HCT116 (cell line): ENCODE results near the gene ACTN1. TPM values are rescaled to one million over a fixed set of nuclear protein-coding genes. Genes with fewer than 3 reads are reported as not detected.

Source experiments
- ATAC-seq: fragments of 200-7000 bp; cut with Tn5 transposase; 2 replicates; pipeline ENCODE4 v1.9.1; 2020; ENCODE audit warnings: mild to moderate bottlenecking, moderate library complexity
- BruUV-seq: library from RNA; stranded (reverse); fragments of 400-500 nt; replicated peaks from 2 replicates; lab custom pipeline; 2021; lab: Mats Ljungman, UMichigan
- CTCF ChIA-PET: fragments of 300-600 bp; sonication (Branson Sonifier 250); formaldehyde crosslinking; loops from one replicate; lab custom pipeline; 2021; ENCODE audit warnings: antibody characterized with exemption; lab: Charles Lee
- POLR2A ChIA-PET: fragments of 300-600, 350-600 bp; sonication (Branson Sonifier 250); formaldehyde crosslinking; loops from one replicate; lab custom pipeline; 2021; ENCODE audit warnings: antibody characterized with exemption; lab: Charles Lee
- RAD21 ChIA-PET, 2 experiments: fragments of 300-600 bp; sonication (Branson Sonifier 250); formaldehyde crosslinking; loops; one replicate each; lab custom pipeline; 2023; ENCODE audit warnings: low total read pairs in 2 of 2; ENCODE audit not compliant: uncharacterized antibody in 2 of 2, unreplicated experiment in 2 of 2, low non-redundant PET in 1 of 2; lab: Charles Lee
- DNase-seq: peaks from one replicate; pipeline ENCODE4 v3.0.0-alpha.2; 2010; ENCODE audit warnings: low read depth, low spot score
- H2AFZ ChIP-seq: fragments of 200-600 bp; shearing (Covaris generic), sonication (generic); 2 replicates; pipeline ENCODE4 v1.6.1; 2017; ENCODE audit warnings: low read depth, mixed run types, mixed read lengths, antibody characterized with exemption, low read length; ENCODE audit not compliant: poor library complexity, severe bottlenecking
- H3K27ac ChIP-seq: 2 replicates; pipeline ENCODE4 v1.5.1; 2012; ENCODE audit warnings: low read depth, low read length
- H3K27me3 ChIP-seq: fragments of 200-600 bp; sonication (generic); 2 replicates; pipeline ENCODE4 v1.6.1; 2016; ENCODE audit warnings: mixed run types, low read length, mixed read lengths; ENCODE audit not compliant: insufficient read depth
- H3K36me3 ChIP-seq, 2 experiments: fragments of 200-500 bp in 1 of 2; fragments of 200-600 bp in 1 of 2; sonication (Bioruptor generic) in 1 of 2; sonication (generic) in 1 of 2; 2 replicates each; pipeline versions ENCODE4 v1.5.1 to v1.6.1; 2014 to 2016; ENCODE audit warnings: low read length in 2 of 2, inconsistent platforms in 1 of 2, mixed read lengths in 1 of 2, mixed run types in 1 of 2; ENCODE audit not compliant: insufficient read depth in 2 of 2, control insufficient read depth in 1 of 2
- H3K4me1 ChIP-seq, 2 experiments: fragments of 200-600 bp in 1 of 2; sonication (generic) in 1 of 2; 2 replicates each; pipeline versions ENCODE4 v1.5.1 to v1.6.1; 2012 to 2017; ENCODE audit warnings: low read length in 2 of 2, inconsistent platforms in 1 of 2, mild to moderate bottlenecking in 1 of 2, mixed read lengths in 1 of 2, mixed run types in 1 of 2, moderate library complexity in 1 of 2; ENCODE audit not compliant: insufficient read depth in 2 of 2, control insufficient read depth in 1 of 2
- H3K4me2 ChIP-seq: fragments of 200-600 bp; sonication (generic); 2 replicates; pipeline ENCODE4 v1.6.1; 2017; ENCODE audit warnings: mixed run types, low read length, mixed read lengths
- H3K4me3 ChIP-seq, 2 experiments: fragments of 200-600 bp in 1 of 2; sonication (generic) in 1 of 2; replicated peaks in 1 of 2; 2 replicates each; pipeline ENCODE4 v1.5.1; 2011 to 2016; ENCODE audit warnings: low read length in 2 of 2, control low read depth in 1 of 2, low read depth in 1 of 2, mild to moderate bottlenecking in 1 of 2, mixed read lengths in 1 of 2, mixed run types in 1 of 2
- H3K79me2 ChIP-seq: fragments of 200-600 bp; sonication (generic); 2 replicates; pipeline ENCODE4 v1.6.1; 2017; ENCODE audit warnings: mild to moderate bottlenecking, mixed run types, low read length, moderate library complexity, mixed read lengths; ENCODE audit not compliant: insufficient read depth
- H3K9ac ChIP-seq: fragments of 200-600 bp; sonication (generic); 2 replicates; pipeline ENCODE4 v1.6.1; 2016; ENCODE audit warnings: low read length, mixed read lengths
- H3K9me2 ChIP-seq: fragments of 200-600 bp; sonication (generic), shearing (Covaris generic); 2 replicates; pipeline ENCODE4 v1.6.1; 2017; ENCODE audit warnings: mixed run types, mild to moderate bottlenecking, moderate library complexity; ENCODE audit not compliant: insufficient read depth
- H3K9me3 ChIP-seq, 2 experiments: fragments of 200-500 bp in 1 of 2; fragments of 200-600 bp in 1 of 2; sonication (Bioruptor generic) in 1 of 2; sonication (generic) in 1 of 2; 2 replicates each; pipeline ENCODE4 v1.6.1; 2014 to 2017; ENCODE audit warnings: low read length in 2 of 2, mixed read lengths in 2 of 2, inconsistent platforms in 1 of 2, low read depth in 1 of 2, mild to moderate bottlenecking in 1 of 2, mixed run types in 1 of 2, moderate library complexity in 1 of 2; ENCODE audit not compliant: control insufficient read depth in 1 of 2, insufficient read depth in 1 of 2
- H4K20me1 ChIP-seq: fragments of 200-600 bp; sonication (generic), shearing (Covaris generic); 2 replicates; pipeline ENCODE4 v1.6.1; 2017; ENCODE audit warnings: mixed run types, mild to moderate bottlenecking, moderate library complexity; ENCODE audit not compliant: insufficient read depth
- CBX3 ChIP-seq: IDR thresholded peaks from 2 replicates; pipeline ENCODE4 v1.6.1; 2012; ENCODE audit warnings: low read depth
- ELF1 ChIP-seq: IDR thresholded peaks from 2 replicates; pipeline ENCODE4 v1.6.1; 2012; ENCODE audit warnings: low read depth, borderline replicate concordance
- EZH2 ChIP-seq: fragments of 200-600 bp; sonication (generic); IDR thresholded peaks from 2 replicates; pipeline ENCODE4 v1.6.1; 2017; ENCODE audit warnings: antibody characterized with exemption, mixed run types
- RAD21 ChIP-seq: IDR thresholded peaks from 2 replicates; pipeline ENCODE4 v1.6.1; 2012; ENCODE audit warnings: low read depth, mild to moderate bottlenecking
- SRF ChIP-seq: IDR thresholded peaks from 2 replicates; pipeline ENCODE4 v1.6.1; 2012; ENCODE audit warnings: low read depth
- intact Hi-C: fragments of 100-400 bp; cut with micrococcal nuclease; formaldehyde crosslinking; loops from 2 replicates; pipeline ENCODE4 v1.10.0; 2022
- total RNA-seq: library from RNA; stranded (reverse); gene quantifications from one replicate; pipeline ENCODE4 v1.2.1, GENCODE V29; 2021; ENCODE audit not compliant: unreplicated experiment
- TF ChIP-seq, protein P1 (sequence below): IDR thresholded peaks from 2 replicates; pipeline ENCODE4 v1.6.1; 2012; ENCODE audit warnings: low read depth
- TF ChIP-seq, protein P2 (sequence below), 3 experiments: fragments of 200-600 bp in 1 of 3; sonication (generic) in 1 of 3; IDR thresholded peaks in 2 of 3; conservative IDR thresholded peaks in 1 of 3; 2 replicates each; pipeline ENCODE4 v1.5.1; 2012 to 2017; ENCODE audit warnings: low read depth in 2 of 3, low read length in 2 of 3, antibody characterized with exemption in 1 of 3, borderline replicate concordance in 1 of 3, control low read depth in 1 of 3, mild to moderate bottlenecking in 1 of 3, mixed read lengths in 1 of 3, mixed run types in 1 of 3, moderate library complexity in 1 of 3; ENCODE audit not compliant: insufficient read depth in 1 of 3

Gene ACTN1
- total RNA-seq, 1 experiment from 2014 or later: 123 TPM

DNA sequence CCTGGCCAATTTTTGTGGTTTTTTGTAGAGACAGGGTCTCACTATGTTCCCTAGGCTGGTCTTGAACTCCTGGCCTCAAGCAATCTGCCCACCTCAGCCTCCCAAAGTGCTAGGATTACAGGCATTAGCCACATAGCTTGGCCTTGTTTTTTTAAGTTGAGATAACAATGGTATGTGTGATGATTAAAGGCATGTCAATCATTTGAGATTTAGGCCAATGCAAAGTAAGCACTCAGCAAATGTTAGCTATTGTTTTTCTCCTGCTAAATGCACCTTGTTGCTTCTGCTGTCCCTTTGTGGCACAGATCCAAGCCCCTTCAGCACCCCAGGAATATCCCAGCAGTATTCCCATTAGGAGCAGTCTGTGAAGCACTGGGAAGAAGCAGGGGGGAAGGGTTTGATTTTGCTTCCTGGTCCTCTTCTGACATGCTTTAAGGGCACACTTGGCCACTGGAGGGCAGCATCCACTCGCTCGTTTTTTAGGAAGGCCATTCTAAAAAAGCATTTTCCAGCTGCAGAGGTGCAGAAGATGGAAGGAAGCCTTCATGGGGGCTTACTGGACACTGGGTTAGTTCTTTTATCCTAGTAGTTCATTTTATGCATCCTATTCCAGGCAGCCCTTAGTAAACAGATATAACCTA, 116.0 kb downstream of the ACTN1 start:
- Histone ChIP-seq H4K20me1 (no peaks in the 10 kb centered on the region), H3K9me3 (peaks cover 7 to 11% of the 10 kb centered on the region in 2 experiments; a peak in 1 of 4 replicates), H3K4me1 (peaks cover 0 to 4% of the 10 kb centered on the region in 2 experiments; a peak in 2 of 4 replicates), H3K27me3 (no peaks in the 10 kb centered on the region), H3K4me3 (no peak overlapping the region), H3K79me2 (no peaks in the 10 kb centered on the region), H3K9me2 (no peaks in the 10 kb centered on the region), H3K4me2 (0 out of 2 replicates have a peak overlapping the region, but pooled peaks have one; percentile 9), H3K27ac (no peak overlapping the region), H2AFZ (no peak overlapping the region), H3K9ac (no peak overlapping the region)
- RAD21 ChIA-PET: interaction anchor here in 1 of 2 experiments (0.7 to 1.3 kb wide), 3 partner anchors 49 to 244 kb away, joined by 3 to 4 read pairs (median 3); no protein-coding TSS in a partner anchor
- peak; percentile 96 for ATAC-seq
- POLR2A ChIA-PET: interaction anchor here (0.7 kb wide), 1 partner anchor 68 kb away, joined by 9 read pairs; no protein-coding TSS in a partner anchor
- intact Hi-C loops: loop anchor here (1.0 to 5.0 kb wide), 4 partner anchors 229 to 599 kb away; no protein-coding TSS in a partner anchor
- DNase-seq: peak; percentile 67
- no TSS peak for BruUV-seq
- CTCF ChIA-PET: interaction anchor here (0.7 to 2.4 kb wide), 8 partner anchors 10 to 712 kb away, joined by 3 to 25 read pairs (median 4); partner anchors contain the start of gene CCDC177
- TF ChIP-seq, protein P1, sequence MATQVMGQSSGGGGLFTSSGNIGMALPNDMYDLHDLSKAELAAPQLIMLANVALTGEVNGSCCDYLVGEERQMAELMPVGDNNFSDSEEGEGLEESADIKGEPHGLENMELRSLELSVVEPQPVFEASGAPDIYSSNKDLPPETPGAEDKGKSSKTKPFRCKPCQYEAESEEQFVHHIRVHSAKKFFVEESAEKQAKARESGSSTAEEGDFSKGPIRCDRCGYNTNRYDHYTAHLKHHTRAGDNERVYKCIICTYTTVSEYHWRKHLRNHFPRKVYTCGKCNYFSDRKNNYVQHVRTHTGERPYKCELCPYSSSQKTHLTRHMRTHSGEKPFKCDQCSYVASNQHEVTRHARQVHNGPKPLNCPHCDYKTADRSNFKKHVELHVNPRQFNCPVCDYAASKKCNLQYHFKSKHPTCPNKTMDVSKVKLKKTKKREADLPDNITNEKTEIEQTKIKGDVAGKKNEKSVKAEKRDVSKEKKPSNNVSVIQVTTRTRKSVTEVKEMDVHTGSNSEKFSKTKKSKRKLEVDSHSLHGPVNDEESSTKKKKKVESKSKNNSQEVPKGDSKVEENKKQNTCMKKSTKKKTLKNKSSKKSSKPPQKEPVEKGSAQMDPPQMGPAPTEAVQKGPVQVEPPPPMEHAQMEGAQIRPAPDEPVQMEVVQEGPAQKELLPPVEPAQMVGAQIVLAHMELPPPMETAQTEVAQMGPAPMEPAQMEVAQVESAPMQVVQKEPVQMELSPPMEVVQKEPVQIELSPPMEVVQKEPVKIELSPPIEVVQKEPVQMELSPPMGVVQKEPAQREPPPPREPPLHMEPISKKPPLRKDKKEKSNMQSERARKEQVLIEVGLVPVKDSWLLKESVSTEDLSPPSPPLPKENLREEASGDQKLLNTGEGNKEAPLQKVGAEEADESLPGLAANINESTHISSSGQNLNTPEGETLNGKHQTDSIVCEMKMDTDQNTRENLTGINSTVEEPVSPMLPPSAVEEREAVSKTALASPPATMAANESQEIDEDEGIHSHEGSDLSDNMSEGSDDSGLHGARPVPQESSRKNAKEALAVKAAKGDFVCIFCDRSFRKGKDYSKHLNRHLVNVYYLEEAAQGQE: no peak
- TF ChIP-seq ELF1 (no peak), RAD21 (peak; percentile 93), CBX3 (no peak), SRF (no peak), EZH2 (no peak)
- TF ChIP-seq, protein P2, sequence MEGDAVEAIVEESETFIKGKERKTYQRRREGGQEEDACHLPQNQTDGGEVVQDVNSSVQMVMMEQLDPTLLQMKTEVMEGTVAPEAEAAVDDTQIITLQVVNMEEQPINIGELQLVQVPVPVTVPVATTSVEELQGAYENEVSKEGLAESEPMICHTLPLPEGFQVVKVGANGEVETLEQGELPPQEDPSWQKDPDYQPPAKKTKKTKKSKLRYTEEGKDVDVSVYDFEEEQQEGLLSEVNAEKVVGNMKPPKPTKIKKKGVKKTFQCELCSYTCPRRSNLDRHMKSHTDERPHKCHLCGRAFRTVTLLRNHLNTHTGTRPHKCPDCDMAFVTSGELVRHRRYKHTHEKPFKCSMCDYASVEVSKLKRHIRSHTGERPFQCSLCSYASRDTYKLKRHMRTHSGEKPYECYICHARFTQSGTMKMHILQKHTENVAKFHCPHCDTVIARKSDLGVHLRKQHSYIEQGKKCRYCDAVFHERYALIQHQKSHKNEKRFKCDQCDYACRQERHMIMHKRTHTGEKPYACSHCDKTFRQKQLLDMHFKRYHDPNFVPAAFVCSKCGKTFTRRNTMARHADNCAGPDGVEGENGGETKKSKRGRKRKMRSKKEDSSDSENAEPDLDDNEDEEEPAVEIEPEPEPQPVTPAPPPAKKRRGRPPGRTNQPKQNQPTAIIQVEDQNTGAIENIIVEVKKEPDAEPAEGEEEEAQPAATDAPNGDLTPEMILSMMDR (IDR thresholded peaks at IDR 0.05 in 2 of 3, conservative IDR thresholded peaks at IDR 0.05 in 1 of 3; ENCODE audit: borderline replicate concordance in 1 of 3, insufficient read depth in 1 of 3, low read depth in 2 of 3, low read length in 2 of 3): peak; percentile 78 to 86 (median 85)
- TF ChIP-seq, all 23 proteins: peak for 2
- no peaks in the 10 kb centered on the region; a peak in 1 of 4 replicates for H3K36me3 ChIP-seq
